Measurements from ENCODE around the gene EPHA2.

Gene EPHA2

GRCh38 chr1:16092097-16092922 is 63.6 kb downstream of the EPHA2 start:
- no peak for DNase-seq (ENCODE audit: low read depth in 2 of 2)

GRCh38 chr1:16091296-16091695 is 64.6 kb downstream of the EPHA2 start:
- DNase-seq (ENCODE audit: low read depth in 2 of 2) = no peak

- no peak for DNase-seq (ENCODE audit: low read depth in 2 of 2)
Observed at GRCh38 chr1:16090076-16090826, 65.6 kb downstream of the EPHA2 start.

GRCh38 chr1:16088996-16089395 is 66.9 kb downstream of the EPHA2 start:
- DNase-seq (ENCODE audit: low read depth in 2 of 2) = no peak

- no peak for DNase-seq (ENCODE audit: low read depth in 2 of 2)
Observed at GRCh38 chr1:16088351-16088911, 67.4 kb downstream of the EPHA2 start.

- no peak for DNase-seq (ENCODE audit: low read depth in 2 of 2)
Observed at GRCh38 chr1:16087733-16088132, 68.1 kb downstream of the EPHA2 start.

GRCh38 chr1:16085522-16085921 is 70.3 kb downstream of the EPHA2 start:
- DNase-seq (ENCODE audit: low read depth in 2 of 2) = no peak

GRCh38 chr1:16083486-16083885 is 72.4 kb downstream of the EPHA2 start:
- no peak for DNase-seq (ENCODE audit: low read depth in 2 of 2)

GRCh38 chr1:16082283-16083038 is 73.4 kb downstream of the EPHA2 start:
- DNase-seq (ENCODE audit: low read depth in 2 of 2) = peak; percentile 61 to 66

GRCh38 chr1:16081636-16082035 is 74.2 kb downstream of the EPHA2 start:
- DNase-seq (ENCODE audit: low read depth in 2 of 2) = no peak

GRCh38 chr1:16080422-16081150 is 75.3 kb downstream of the EPHA2 start:
- no peak for DNase-seq (ENCODE audit: low read depth in 2 of 2)

GRCh38 chr1:16078925-16079656 is 76.8 kb downstream of the EPHA2 start:
- DNase-seq (ENCODE audit: low read depth in 2 of 2) = peak; percentile 64 to 65

- DNase-seq (ENCODE audit: low read depth in 2 of 2) = no peak
Observed at GRCh38 chr1:16077406-16078245, 78.2 kb downstream of the EPHA2 start.

- DNase-seq (ENCODE audit: low read depth in 2 of 2) = no peak
Observed at GRCh38 chr1:16076865-16077238, 79.0 kb downstream of the EPHA2 start.

- no peak for DNase-seq (ENCODE audit: low read depth in 2 of 2)
Observed at GRCh38 chr1:16076031-16076864, 79.6 kb downstream of the EPHA2 start.

- DNase-seq (ENCODE audit: low read depth in 2 of 2) = no peak
Observed at GRCh38 chr1:16075337-16076030, 80.4 kb downstream of the EPHA2 start.

Data from stimulated activated CD4-positive, alpha-beta T cell treated with anti-CD3 and anti-CD28 coated beads, Interleukin-4, amount 100 ng/mL, for 48 hours (primary cell).